MM.1S (cell line): Measurements from ENCODE around the gene SAMD7.

ENCODE experiments used
- DNase-seq: peaks from one replicate; pipeline ENCODE4 v3.0.0-alpha.2; 2015
- H2AFZ ChIP-seq: fragments of 300-600 bp; sonication (generic); 2 replicates; pipeline ENCODE4 v1.6.0; 2016; ENCODE audit warnings: antibody characterized with exemption, low read length
- H3F3A ChIP-seq: fragments of 300-600 bp; sonication (generic); 2 replicates; pipeline ENCODE4 v1.6.1; 2016; ENCODE audit warnings: mild to moderate bottlenecking, antibody characterized with exemption, low read length, moderate library complexity, mixed read lengths; ENCODE audit not compliant: insufficient read depth
- H3K27ac ChIP-seq: fragments of 300-600 bp; sonication (generic); 2 replicates; pipeline ENCODE4 v1.5.1; 2016; ENCODE audit warnings: mild to moderate bottlenecking, low read length
- H3K27me3 ChIP-seq: fragments of 300-600 bp; sonication (generic); replicated peaks from 2 replicates; pipeline ENCODE4 v1.6.0; 2016; ENCODE audit warnings: low read length; ENCODE audit not compliant: insufficient read depth
- H3K36me3 ChIP-seq: fragments of 300-600 bp; sonication (generic); replicated peaks from 2 replicates; pipeline ENCODE4 v1.6.1; 2016; ENCODE audit warnings: mild to moderate bottlenecking, low read length, mixed read lengths; ENCODE audit not compliant: insufficient read depth
- H3K4me1 ChIP-seq: fragments of 300-600 bp; sonication (generic); 2 replicates; pipeline ENCODE4 v1.6.1; 2016; ENCODE audit warnings: low read length, mixed read lengths
- H3K4me2 ChIP-seq: fragments of 300-600 bp; sonication (generic); 2 replicates; pipeline ENCODE4 v1.6.0; 2016; ENCODE audit warnings: low read depth, low read length
- H3K4me3 ChIP-seq: fragments of 300-600 bp; sonication (generic); 2 replicates; pipeline ENCODE4 v1.5.1; 2016; ENCODE audit warnings: low read length, mixed read lengths
- H3K79me2 ChIP-seq: fragments of 300-600 bp; sonication (generic); 2 replicates; pipeline ENCODE4 v1.6.1; 2016; ENCODE audit warnings: mixed run types, low read length, mixed read lengths
- H3K9ac ChIP-seq: fragments of 300-600 bp; sonication (generic); 2 replicates; pipeline ENCODE4 v1.6.1; 2016; ENCODE audit warnings: low read length, mixed read lengths
- H3K9me2 ChIP-seq: fragments of 300-600 bp; sonication (generic); replicated peaks from 2 replicates; pipeline ENCODE4 v1.6.1; 2016; ENCODE audit warnings: mild to moderate bottlenecking, low read length, mixed read lengths; ENCODE audit not compliant: insufficient read depth
- H3K9me3 ChIP-seq: fragments of 300-600 bp; sonication (generic); replicated peaks from 2 replicates; pipeline ENCODE4 v1.6.1; 2016; ENCODE audit warnings: mild to moderate bottlenecking, low read length, mixed read lengths; ENCODE audit not compliant: insufficient read depth
- H4K20me1 ChIP-seq: fragments of 300-600 bp; sonication (generic); 2 replicates; pipeline ENCODE4 v1.6.1; 2016; ENCODE audit warnings: mild to moderate bottlenecking, low read length, moderate library complexity, mixed read lengths; ENCODE audit not compliant: insufficient read depth
- CTCF ChIP-seq: fragments of 300-600 bp; sonication (generic); IDR thresholded peaks from 2 replicates; pipeline ENCODE4 v1.5.1; 2016; ENCODE audit warnings: antibody characterized with exemption, low read length, mixed read lengths
- EZH2 ChIP-seq: fragments of 300-600 bp; sonication (generic); optimal IDR thresholded peaks from 2 replicates; pipeline ENCODE3; 2017; ENCODE audit warnings: low read depth, mild to moderate bottlenecking, antibody characterized with exemption, low read length, mixed read lengths
- EZH2phosphoT487 ChIP-seq: fragments of 300-600 bp; sonication (generic); IDR thresholded peaks from 2 replicates; pipeline ENCODE4 v1.6.1; 2018; ENCODE audit warnings: antibody characterized with exemption, low read length

SAMD7 gene

GRCh38 chr3:169939751-169940150 lies 28.4 kb downstream of the SAMD7 start:
- Histone ChIP-seq H3K4me3 (peak overlapping the region; percentile 34), H3K9me2 (no peaks in the 10 kb centered on the region), H2AFZ (peak overlapping the region; percentile 11), H3K79me2 (no peaks in the 10 kb centered on the region), H3F3A (peaks cover 32% of the 10 kb centered on the region), H3K4me1 (peaks cover 48% of the 10 kb centered on the region), H3K27ac (peak overlapping the region; percentile 88), H3K27me3 (no peaks in the 10 kb centered on the region), H3K9ac (peak overlapping the region; percentile 63), H4K20me1 (no peaks in the 10 kb centered on the region), H3K36me3 (no peaks in the 10 kb centered on the region), H3K4me2 (peak overlapping the region; percentile 58), H3K9me3 (no peaks in the 10 kb centered on the region)
- DNase-seq, result no peak
- TF ChIP-seq CTCF (no peak), EZH2phosphoT487 (no peak), EZH2 (no peak)

GRCh38 chr3:169940470-169941181 lies 29.3 kb downstream of the SAMD7 start:
- H3K36me3 ChIP-seq, result no peaks in the 10 kb centered on the region
- peak overlapping the region; percentile 34 for H3K4me3 ChIP-seq
- no peaks in the 10 kb centered on the region for H3K9me3 ChIP-seq
- H3K9me2 ChIP-seq, result no peaks in the 10 kb centered on the region
- peak overlapping the region; percentile 11 for H2AFZ ChIP-seq
- H3K9ac ChIP-seq, result peak overlapping the region; percentile 63
- no peaks in the 10 kb centered on the region for H4K20me1 ChIP-seq
- H3K27me3 ChIP-seq, result no peaks in the 10 kb centered on the region
- H3K4me2 ChIP-seq, result peak overlapping the region; percentile 58
- no peaks in the 10 kb centered on the region for H3K79me2 ChIP-seq
- TF ChIP-seq CTCF (no peak), EZH2phosphoT487 (no peak), EZH2 (no peak)
- H3K27ac ChIP-seq, result peak overlapping the region; percentile 88
- peak; percentile 99 for DNase-seq
- H3F3A ChIP-seq, result peaks cover 39% of the 10 kb centered on the region
- H3K4me1 ChIP-seq, result peaks cover 55% of the 10 kb centered on the region

- H3K27ac ChIP-seq, result peak overlapping the region; percentile 84
- peak overlapping the region; percentile 46 for H2AFZ ChIP-seq
- peaks cover 62% of the 10 kb centered on the region for H3F3A ChIP-seq
Observed at GRCh38 chr3:169945313-169945712, 33.9 kb downstream of the SAMD7 start.

More at GRCh38 chr3:169945313-169945712, 33.9 kb downstream of the SAMD7 start:
- Histone ChIP-seq H3K36me3 (no peaks in the 10 kb centered on the region), H4K20me1 (no peaks in the 10 kb centered on the region), H3K4me3 (peak overlapping the region; percentile 31), H3K9ac (peak overlapping the region; percentile 57), H3K9me3 (no peaks in the 10 kb centered on the region), H3K9me2 (no peaks in the 10 kb centered on the region), H3K27me3 (no peaks in the 10 kb centered on the region), H3K79me2 (no peaks in the 10 kb centered on the region), H3K4me2 (peak overlapping the region; percentile 79), H3K4me1 (peaks cover 75% of the 10 kb centered on the region)
- TF ChIP-seq EZH2phosphoT487 (no peak), CTCF (no peak), EZH2 (no peak)
- peak; percentile 90 for DNase-seq
